Adrenal gland (tissue), 12 donors: ENCODE data around the gene ABCB7. TPM values are rescaled to one million over a fixed set of nuclear protein-coding genes. Genes with fewer than 3 reads are reported as not detected.
"Not testable (repeated sequence)": the region's sequence is repeated elsewhere in the genome, so short reads cannot be mapped to it uniquely, and the experiment has no call there.

Experiments
- DNase-seq, 7 donors: peaks; one replicate each; pipeline ENCODE4 v3.0.0-alpha.2; 2019 to 2020
- H3K27ac ChIP-seq, 5 donors: fragments of 200-600 bp; sonication (generic) in 4 of 5; 1 replicate in 3 of 5; 2 replicates in 2 of 5; pipeline versions ENCODE4 v1.5.1 to v1.8.0; 2016 to 2020; ENCODE audit warnings: mild to moderate bottlenecking in 1 of 5
- H3K27me3 ChIP-seq: fragments of 200-600 bp; 2 replicates; pipeline ENCODE4 v1.8.0; 2021
- H3K36me3 ChIP-seq, 2 donors: fragments of 200-600 bp; replicated peaks in 1 of 2; 1 replicate in 1 of 2; 2 replicates in 1 of 2; pipeline versions ENCODE4 v1.5.1 to v1.8.0; 2018 to 2022
- H3K4me1 ChIP-seq, 2 donors: fragments of 200-600 bp; replicated peaks in 1 of 2; 1 replicate in 1 of 2; 2 replicates in 1 of 2; pipeline versions ENCODE4 v1.5.1 to v1.8.0; 2018 to 2021
- H3K4me3 ChIP-seq, 4 donors: fragments of 200-600 bp; sonication (generic) in 3 of 4; one replicate each; pipeline ENCODE4 v1.5.1; 2016 to 2018
- H3K9me3 ChIP-seq, 3 donors: fragments of 200-600 bp; sonication (generic) in 1 of 3; replicated peaks in 1 of 3; 1 replicate in 2 of 3; 2 replicates in 1 of 3; pipeline versions ENCODE4 v1.5.1 to v1.8.0; 2016 to 2021
- POLR2A ChIP-seq, 2 donors: fragments of 450-650 bp; IDR thresholded peaks; one replicate each; pipeline ENCODE4 v1.6.1; 2017; ENCODE audit warnings: antibody characterized with exemption in 2 of 2, mild to moderate bottlenecking in 2 of 2, moderate library complexity in 1 of 2
- WGBS, 4 donors: extraction: QIAGEN DNeasy Blood & Tissue Kit in 2 of 4; methylation state at CpG; one replicate each; pipeline versions ENCODE4 v1.1.5 to v1.1.7; 2013 to 2017; 5-methylcytosine and 5-hydroxymethylcytosine counted together
- intact Hi-C, 2 donors: fragments of 100-400 bp; cut with DNase I; formaldehyde crosslinking; loops; one replicate each; pipeline versions ENCODE4 v1.14.1 to v1.15.0; 2022 to 2023
- polyA plus RNA-seq, 3 donors: library from polyadenylated mRNA; stranded (reverse); fragments of 200-250 nt in 2 of 3; fragments of 350-450 nt in 1 of 3; fragmentation: Illumina TruSeq in 1 of 3; extraction: RNeasy Lipid Tissue Mini Kit (QIAGEN cat#74804) in 1 of 3; gene quantifications; one replicate each; pipeline ENCODE4 v1.2.3, GENCODE V29; 2013 to 2014
- total RNA-seq, 9 donors: library from RNA; depleted of rRNA in 4 of 9; stranded (reverse); fragments of >200 nt in 4 of 9; fragments of 120-200 nt in 1 of 9; fragmentation: NEBNext Ultra II Directional in 1 of 9; extraction: Animal tissue kit (Norgen Biotek cat#: 25700) in 1 of 9; gene quantifications; one replicate each; pipeline versions ENCODE4 v1.1.0 to v1.2.4, GENCODE V29; 2013 to 2023
- TF ChIP-seq, protein P1 (sequence below), 6 experiments: fragments of 450-650 bp in 4 of 6; fragments of 200-600 bp in 2 of 6; sonication (generic) in 1 of 6; IDR thresholded peaks; 1 replicate in 5 of 6; 2 replicates in 1 of 6; pipeline versions ENCODE4 v1.5.1 to v1.8.0; 2016 to 2021; ENCODE audit warnings: antibody characterized with exemption in 6 of 6, mild to moderate bottlenecking in 2 of 6, moderate library complexity in 1 of 6
- donor health status: healthy with polysubstance abuse.
- donor health status: Bipolar disorder and iron deficiency.
- donor health status: DM: yes; HTN: yes; CAD: no.
- donor health status: DM: no; HTN: no; CAD: no.
- donor health status: DM: no; HTN: no; CAD: no.
- donor health status: DM: yes; HTN: yes; CAD: no.

ABCB7 gene
- total and polyA plus RNA-seq, 12 donors = 7.2 to 75.3 (median 31.4) TPM

DNA sequence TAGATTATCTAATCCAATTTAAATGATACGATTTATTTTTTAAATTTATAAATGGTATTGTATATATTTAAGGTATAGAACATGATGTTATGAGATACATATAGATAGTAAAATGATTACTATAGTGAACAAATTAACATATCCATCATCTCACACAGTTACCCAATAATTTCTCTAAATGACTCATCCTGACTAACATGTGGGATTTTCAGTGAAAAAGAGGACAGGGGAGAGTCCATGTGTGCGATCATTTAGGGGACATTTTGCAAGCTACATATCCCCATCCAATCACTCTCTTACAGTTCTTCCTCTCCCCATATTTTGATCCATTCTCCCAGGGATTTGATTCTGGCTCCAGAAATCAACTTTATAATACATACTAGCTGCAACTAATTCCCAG, 88.2 kb downstream of the ABCB7 start:
- Histone ChIP-seq H3K4me1 (no peaks in the 10 kb centered on the region), H3K9me3 (no peaks in the 10 kb centered on the region), H3K36me3 (no peaks in the 10 kb centered on the region), H3K4me3 (no peak overlapping the region), H3K27me3 (peaks cover 8% of the 10 kb centered on the region), H3K27ac (no peak overlapping the region)
- no peak for DNase-seq
- 76 to 98% (median 89%) methylated on average over 2 of the region's 2 CpGs for WGBS, 4 donors
- TF ChIP-seq, protein P1, sequence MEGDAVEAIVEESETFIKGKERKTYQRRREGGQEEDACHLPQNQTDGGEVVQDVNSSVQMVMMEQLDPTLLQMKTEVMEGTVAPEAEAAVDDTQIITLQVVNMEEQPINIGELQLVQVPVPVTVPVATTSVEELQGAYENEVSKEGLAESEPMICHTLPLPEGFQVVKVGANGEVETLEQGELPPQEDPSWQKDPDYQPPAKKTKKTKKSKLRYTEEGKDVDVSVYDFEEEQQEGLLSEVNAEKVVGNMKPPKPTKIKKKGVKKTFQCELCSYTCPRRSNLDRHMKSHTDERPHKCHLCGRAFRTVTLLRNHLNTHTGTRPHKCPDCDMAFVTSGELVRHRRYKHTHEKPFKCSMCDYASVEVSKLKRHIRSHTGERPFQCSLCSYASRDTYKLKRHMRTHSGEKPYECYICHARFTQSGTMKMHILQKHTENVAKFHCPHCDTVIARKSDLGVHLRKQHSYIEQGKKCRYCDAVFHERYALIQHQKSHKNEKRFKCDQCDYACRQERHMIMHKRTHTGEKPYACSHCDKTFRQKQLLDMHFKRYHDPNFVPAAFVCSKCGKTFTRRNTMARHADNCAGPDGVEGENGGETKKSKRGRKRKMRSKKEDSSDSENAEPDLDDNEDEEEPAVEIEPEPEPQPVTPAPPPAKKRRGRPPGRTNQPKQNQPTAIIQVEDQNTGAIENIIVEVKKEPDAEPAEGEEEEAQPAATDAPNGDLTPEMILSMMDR (IDR thresholded peaks at IDR 0.05) = no peak
- no peak for TF ChIP-seq POLR2A (IDR thresholded peaks at IDR 0.05)
- intact Hi-C loops = no loop called here

DNA sequence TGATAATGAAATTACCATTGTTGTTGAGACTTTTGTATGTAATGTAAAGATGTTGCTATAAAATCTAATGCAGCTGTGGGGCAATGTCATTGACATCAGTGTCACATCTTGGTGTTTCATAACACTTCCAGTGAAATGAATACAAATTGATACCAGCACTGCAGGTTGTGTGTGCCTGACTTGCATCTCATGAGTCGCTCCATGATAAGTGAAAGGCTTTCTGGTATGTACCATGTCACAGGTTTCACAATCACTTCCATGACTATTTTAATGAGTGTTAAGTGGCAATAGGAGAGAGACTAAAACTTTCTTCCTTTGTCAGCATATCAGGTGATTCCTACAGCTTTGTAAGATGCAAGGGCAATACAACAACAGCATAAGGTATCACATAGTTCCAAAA, 94.4 kb downstream of the ABCB7 start:
- intact Hi-C loops = no loop called here
- peaks cover 4% of the 10 kb centered on the region for H3K27me3 ChIP-seq
- no peaks in the 10 kb centered on the region for H3K36me3 ChIP-seq
- TF ChIP-seq POLR2A (IDR thresholded peaks at IDR 0.05) = no peak
- TF ChIP-seq, protein P1 (IDR thresholded peaks at IDR 0.05) = no peak
- H3K4me1 ChIP-seq = no peaks in the 10 kb centered on the region
- H3K9me3 ChIP-seq = no peaks in the 10 kb centered on the region
- H3K4me3 ChIP-seq = no peak overlapping the region
- no peak overlapping the region for H3K27ac ChIP-seq
- DNase-seq = no peak
- WGBS, 4 donors = 88 to 94% (median 92%) methylated on average over 1 of the region's 1 CpG; no CpG with 5 or more reads in 1 of the 4 donors

DNA sequence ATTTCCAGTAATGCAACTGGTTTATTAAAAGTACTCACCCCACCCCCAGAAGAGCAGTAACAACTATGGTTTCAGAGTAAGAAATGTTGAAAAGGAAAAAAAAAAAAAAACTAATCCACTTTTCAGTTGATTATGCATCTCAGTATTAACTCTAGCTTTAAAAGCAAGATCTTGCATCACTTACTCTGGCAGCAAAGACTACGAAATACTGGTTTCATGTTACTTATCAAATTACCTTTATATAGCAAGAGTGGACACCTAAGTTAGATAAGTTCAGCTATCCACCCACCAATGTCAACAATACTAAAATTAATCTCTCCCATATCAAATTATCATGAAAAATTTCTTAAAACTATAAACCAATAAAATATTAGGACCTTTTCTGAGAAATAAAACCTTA, 105.0 kb downstream of the ABCB7 start:
- TF ChIP-seq POLR2A (IDR thresholded peaks at IDR 0.05) = no peak
- TF ChIP-seq, protein P1 (IDR thresholded peaks at IDR 0.05) = no peak
- Histone ChIP-seq H3K4me3 (no peak overlapping the region), H3K4me1 (no peaks in the 10 kb centered on the region), H3K36me3 (no peaks in the 10 kb centered on the region), H3K27me3 (no peaks in the 10 kb centered on the region), H3K9me3 (no peaks in the 10 kb centered on the region), H3K27ac (no peak overlapping the region)
- intact Hi-C loops = no loop called here
- no peak for DNase-seq
- 57 to 96% (median 85%) methylated on average over 1 of the region's 1 CpG for WGBS, 4 donors

DNA sequence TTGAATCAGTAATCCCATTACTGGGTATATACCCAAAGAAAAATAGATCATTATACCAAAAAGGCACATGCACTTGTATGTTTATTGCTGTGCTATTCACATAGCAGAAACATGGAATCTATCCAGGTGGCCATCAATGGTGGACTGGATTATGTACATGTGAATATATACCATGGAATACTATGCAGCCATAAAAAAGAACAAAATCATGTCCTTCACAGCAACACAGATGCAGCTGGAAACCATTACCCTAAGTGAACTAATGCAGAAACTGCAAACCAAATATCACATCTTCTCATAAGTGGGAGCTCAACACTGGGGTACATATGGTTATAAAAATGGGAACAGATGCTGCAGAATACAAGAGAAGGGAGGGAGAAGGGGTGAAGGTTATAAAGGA, 110.7 kb downstream of the ABCB7 start:
- no peak for TF ChIP-seq POLR2A (IDR thresholded peaks at IDR 0.05)
- TF ChIP-seq, protein P1 (IDR thresholded peaks at IDR 0.05) = no peak
- Histone ChIP-seq H3K27ac (no peak overlapping the region), H3K9me3 (no peaks in the 10 kb centered on the region), H3K4me1 (no peaks in the 10 kb centered on the region), H3K4me3 (no peak overlapping the region), H3K27me3 (peaks cover 6% of the 10 kb centered on the region), H3K36me3 (no peaks in the 10 kb centered on the region)
- intact Hi-C loops = loop anchor here in 1 of 2 donors (10.0 kb wide), 1 partner anchor 559 kb away; no protein-coding TSS in a partner anchor
- DNase-seq = no peak

DNA sequence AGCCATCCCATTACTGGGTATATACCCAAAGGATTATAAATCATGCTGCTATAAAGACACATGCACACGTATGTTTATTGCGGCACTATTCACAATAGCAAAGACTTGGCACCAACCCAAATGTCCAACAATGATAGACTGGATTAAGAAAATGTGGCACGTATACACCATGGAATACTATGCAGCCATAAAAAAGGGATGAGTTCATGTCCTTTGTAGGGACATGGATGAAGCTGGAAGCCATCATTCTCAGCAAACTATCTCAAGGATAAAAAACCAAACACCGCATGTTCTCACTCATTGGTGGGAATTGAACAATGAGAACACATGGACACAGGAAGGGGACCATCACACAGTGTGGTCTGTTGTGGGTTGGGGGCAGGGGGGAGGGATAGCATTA, 111.9 kb downstream of the ABCB7 start:
- intact Hi-C loops = loop anchor here in 1 of 2 donors (10.0 kb wide), 1 partner anchor 561 kb away; no protein-coding TSS in a partner anchor
- H3K4me3 ChIP-seq, H3K36me3 ChIP-seq, H3K27me3 ChIP-seq, H3K4me1 ChIP-seq, H3K9me3 ChIP-seq, H3K27ac ChIP-seq, DNase-seq: not testable (repeated sequence)
- WGBS, 4 donors = 78 to 100% (median 91%) methylated on average over 1 to 3 of the region's 4 CpGs
